NCI-H748 (cell line): ENCODE results near the gene MTARC1.

Source experiments
- DNase-seq: peaks from one replicate; lab custom pipeline; 2025; ENCODE audit not compliant: unreplicated experiment; lab: John Stamatoyannopoulos, UW

Gene MTARC1

GRCh38 chr1:220803401-220804201 lies 16.9 kb downstream of the MTARC1 start:
- peak; percentile 18 for DNase-seq

GRCh38 chr1:220804202-220804586 lies 17.5 kb downstream of the MTARC1 start:
- DNase-seq = no peak

- DNase-seq = no peak
These were observed 19.7 kb downstream of the MTARC1 start for GRCh38 chr1:220806408-220806807.

GRCh38 chr1:220807726-220808125 lies 21.0 kb downstream of the MTARC1 start:
- DNase-seq = no peak

GRCh38 chr1:220808345-220809186 lies 21.9 kb downstream of the MTARC1 start:
- DNase-seq = peak; percentile 56

GRCh38 chr1:220809187-220809550 lies 22.5 kb downstream of the MTARC1 start:
- DNase-seq = no peak

GRCh38 chr1:220809704-220810103 lies 23.0 kb downstream of the MTARC1 start:
- DNase-seq = no peak

- DNase-seq = peak; percentile 70
These were observed 23.5 kb downstream of the MTARC1 start for GRCh38 chr1:220810179-220810653.

- no peak for DNase-seq
These were observed 24.2 kb downstream of the MTARC1 start for GRCh38 chr1:220810963-220811362.

GRCh38 chr1:220811695-220812094 lies 25.0 kb downstream of the MTARC1 start:
- DNase-seq = no peak

- no peak for DNase-seq
These were observed 25.6 kb downstream of the MTARC1 start for GRCh38 chr1:220812308-220812707.

GRCh38 chr1:220813013-220813412 lies 26.3 kb downstream of the MTARC1 start:
- no peak for DNase-seq

GRCh38 chr1:220815409-220815808 lies 28.7 kb downstream of the MTARC1 start:
- DNase-seq = no peak

- DNase-seq = no peak
These were observed 31.2 kb downstream of the MTARC1 start for GRCh38 chr1:220817907-220818306.

GRCh38 chr1:220818421-220819173 lies 31.9 kb downstream of the MTARC1 start:
- peak; percentile 29 for DNase-seq

- no peak for DNase-seq
These were observed 32.8 kb downstream of the MTARC1 start for GRCh38 chr1:220819467-220820026.

- DNase-seq = no peak
These were observed 37.6 kb downstream of the MTARC1 start for GRCh38 chr1:220824031-220824989.

- no peak for DNase-seq
These were observed 39.3 kb downstream of the MTARC1 start for GRCh38 chr1:220825819-220826551.

- DNase-seq = no peak
These were observed 40.0 kb downstream of the MTARC1 start for GRCh38 chr1:220826729-220827128.
